Esophagus squamous epithelium (tissue), 5 donors: ENCODE data around the gene RNASEH2C. TPM values are rescaled to one million over a fixed set of nuclear protein-coding genes. Genes with fewer than 3 reads are reported as not detected.
A peak's percentile ranks its signal among the peaks of the same experiment; 100 is the strongest.

Experiments
- DNase-seq: peaks from one replicate; lab custom pipeline; 2025; lab: John Stamatoyannopoulos, UW
- H3K27ac ChIP-seq, 4 donors: fragments of 200-600 bp; sonication (generic); one replicate each; pipeline ENCODE4 v1.5.1; 2016 to 2019; ENCODE audit warnings: mild to moderate bottlenecking in 1 of 4
- H3K27me3 ChIP-seq, 4 donors: fragments of 200-600 bp; sonication (generic); 1 replicate in 3 of 4; 2 replicates in 1 of 4; pipeline versions ENCODE4 v1.5.1 to v1.6.0; 2017 to 2021; ENCODE audit warnings: antibody characterized with exemption in 1 of 4
- H3K36me3 ChIP-seq, 3 donors: fragments of 200-600 bp; sonication (generic); one replicate each; pipeline ENCODE4 v1.5.1; 2016 to 2019
- H3K4me1 ChIP-seq, 3 donors: fragments of 200-600 bp; sonication (generic); one replicate each; pipeline ENCODE4 v1.5.1; 2017 to 2019
- H3K4me3 ChIP-seq, 4 donors: fragments of 200-600 bp; sonication (generic); 1 replicate in 3 of 4; 2 replicates in 1 of 4; pipeline ENCODE4 v1.5.1; 2016 to 2019; ENCODE audit warnings: mild to moderate bottlenecking in 2 of 4, moderate library complexity in 1 of 4
- H3K9me3 ChIP-seq, 3 donors: fragments of 200-600 bp; sonication (generic); one replicate each; pipeline ENCODE4 v1.5.1; 2016 to 2019
- POLR2A ChIP-seq, 4 donors: fragments of 450-650 bp; IDR thresholded peaks; one replicate each; pipeline ENCODE4 v1.6.1; 2017; ENCODE audit warnings: antibody characterized with exemption in 4 of 4, mild to moderate bottlenecking in 4 of 4, moderate library complexity in 3 of 4
- WGBS, 2 donors: methylation state at CpG; one replicate each; pipeline ENCODE4 v1.1.5; 2018; 5-methylcytosine and 5-hydroxymethylcytosine counted together
- intact Hi-C: fragments of 100-400 bp; cut with DNase I; formaldehyde crosslinking; loops from one replicate; pipeline ENCODE4 v1.15.0; 2022
- total RNA-seq, 4 donors: library from RNA; depleted of rRNA; stranded (reverse); fragments of >200 nt; gene quantifications; one replicate each; pipeline ENCODE4 v1.1.0, GENCODE V29; 2016
- TF ChIP-seq, protein P1 (sequence below), 6 experiments: fragments of 450-650 bp in 4 of 6; fragments of 200-600 bp in 2 of 6; sonication (generic) in 2 of 6; IDR thresholded peaks; one replicate each; pipeline ENCODE4 v1.5.1; 2016 to 2019; ENCODE audit warnings: antibody characterized with exemption in 6 of 6, mild to moderate bottlenecking in 4 of 6, moderate library complexity in 4 of 6
- donor health status: DM: yes; HTN: yes; CAD: no.

The RNASEH2C gene
- total RNA-seq, 4 donors from 2014 or later, result 39.9 to 59.5 (median 50.8) TPM

DNA sequence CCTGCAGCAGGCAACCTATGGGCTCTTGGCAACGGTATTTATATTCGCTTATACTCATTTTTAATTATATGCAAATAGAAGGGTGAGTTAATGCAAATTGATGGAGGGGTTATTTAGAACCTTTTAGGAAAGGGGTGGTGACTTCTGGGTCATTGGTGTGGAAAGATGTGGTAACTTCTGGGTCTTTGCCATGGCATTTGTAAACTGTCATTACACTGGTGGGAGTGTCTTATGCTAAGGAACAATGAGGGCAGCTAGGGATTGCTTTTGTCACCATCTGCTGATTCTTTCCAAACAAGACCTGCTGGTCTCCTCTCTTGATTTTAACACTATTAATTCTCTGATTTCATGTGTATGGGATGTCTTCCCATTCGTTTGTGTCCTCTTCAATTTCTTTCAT lies 20.2 kb downstream of the RNASEH2C start:
- intact Hi-C loops, result no loop called here
- no peak overlapping the region for H3K4me3 ChIP-seq
- H3K27me3 ChIP-seq, result peaks cover 0 to 3% (median 0%) of the 10 kb centered on the region in 4 donors
- TF ChIP-seq POLR2A (IDR thresholded peaks at IDR 0.05), result no peak
- TF ChIP-seq, protein P1, sequence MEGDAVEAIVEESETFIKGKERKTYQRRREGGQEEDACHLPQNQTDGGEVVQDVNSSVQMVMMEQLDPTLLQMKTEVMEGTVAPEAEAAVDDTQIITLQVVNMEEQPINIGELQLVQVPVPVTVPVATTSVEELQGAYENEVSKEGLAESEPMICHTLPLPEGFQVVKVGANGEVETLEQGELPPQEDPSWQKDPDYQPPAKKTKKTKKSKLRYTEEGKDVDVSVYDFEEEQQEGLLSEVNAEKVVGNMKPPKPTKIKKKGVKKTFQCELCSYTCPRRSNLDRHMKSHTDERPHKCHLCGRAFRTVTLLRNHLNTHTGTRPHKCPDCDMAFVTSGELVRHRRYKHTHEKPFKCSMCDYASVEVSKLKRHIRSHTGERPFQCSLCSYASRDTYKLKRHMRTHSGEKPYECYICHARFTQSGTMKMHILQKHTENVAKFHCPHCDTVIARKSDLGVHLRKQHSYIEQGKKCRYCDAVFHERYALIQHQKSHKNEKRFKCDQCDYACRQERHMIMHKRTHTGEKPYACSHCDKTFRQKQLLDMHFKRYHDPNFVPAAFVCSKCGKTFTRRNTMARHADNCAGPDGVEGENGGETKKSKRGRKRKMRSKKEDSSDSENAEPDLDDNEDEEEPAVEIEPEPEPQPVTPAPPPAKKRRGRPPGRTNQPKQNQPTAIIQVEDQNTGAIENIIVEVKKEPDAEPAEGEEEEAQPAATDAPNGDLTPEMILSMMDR (IDR thresholded peaks at IDR 0.05), result no peak
- no peak overlapping the region for H3K27ac ChIP-seq
- 64 to 66% methylated on average over 3 of the region's 3 CpGs for WGBS, 2 donors
- peaks cover 0 to 9% (median 6%) of the 10 kb centered on the region in 3 donors for H3K4me1 ChIP-seq
- no peaks in the 10 kb centered on the region for H3K9me3 ChIP-seq
- DNase-seq, result no peak
- H3K36me3 ChIP-seq, result no peaks in the 10 kb centered on the region

DNA sequence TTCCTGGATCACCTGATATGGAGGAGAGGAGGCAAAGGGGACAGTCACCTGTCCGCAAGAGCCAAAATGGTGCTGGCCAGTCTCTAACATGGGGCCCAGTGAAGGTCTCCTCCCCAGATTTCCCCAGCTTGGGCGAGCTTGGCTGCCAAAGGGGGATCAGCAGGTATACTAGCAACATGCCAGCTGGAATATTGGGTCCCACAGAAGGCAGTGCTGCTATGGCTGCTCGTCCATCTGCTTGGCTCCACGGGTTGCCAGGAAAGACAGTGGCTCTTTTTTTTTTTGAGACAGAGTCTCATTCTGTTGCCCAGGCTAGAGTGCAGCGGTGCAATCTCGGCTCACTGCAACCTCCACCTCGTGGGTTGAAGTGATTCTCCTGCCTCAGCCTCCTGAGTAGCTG lies 21.3 kb downstream of the RNASEH2C start:
- H3K4me1 ChIP-seq, result peaks cover 0 to 14% (median 7%) of the 10 kb centered on the region in 3 donors
- H3K9me3 ChIP-seq, result no peaks in the 10 kb centered on the region
- H3K27ac ChIP-seq, result no peak overlapping the region
- 73 to 79% methylated on average over 6 to 7 of the region's 7 CpGs for WGBS, 2 donors
- intact Hi-C loops, result no loop called here
- peaks cover 0 to 3% (median 0%) of the 10 kb centered on the region in 4 donors for H3K27me3 ChIP-seq
- no peak for DNase-seq
- no peaks in the 10 kb centered on the region for H3K36me3 ChIP-seq
- H3K4me3 ChIP-seq, result no peak overlapping the region
- TF ChIP-seq POLR2A (IDR thresholded peaks at IDR 0.05), result no peak
- TF ChIP-seq, protein P1 (IDR thresholded peaks at IDR 0.05), result no peak

DNA sequence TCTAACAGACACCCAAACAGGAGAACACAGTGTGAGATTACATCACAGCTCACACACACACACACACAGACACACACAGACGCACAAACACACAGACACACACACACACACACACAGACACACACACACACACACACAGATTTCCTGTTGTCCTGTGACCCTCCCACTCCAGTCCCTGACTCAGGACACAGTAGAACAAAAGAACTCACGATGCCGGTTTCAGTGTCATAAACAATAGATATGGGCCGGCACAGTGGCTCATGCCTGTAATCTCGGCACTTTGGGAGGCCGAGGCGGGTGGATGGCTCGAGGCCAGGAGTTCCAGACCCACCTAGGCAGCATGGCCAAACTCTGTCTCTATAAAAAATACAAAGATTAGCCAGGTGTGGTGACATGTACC lies 22.4 kb downstream of the RNASEH2C start:
- 23 to 53% methylated on average over 8 of the region's 8 CpGs for WGBS, 2 donors
- DNase-seq, result no peak
- H3K36me3 ChIP-seq, result no peaks in the 10 kb centered on the region
- H3K27ac ChIP-seq, result no peak overlapping the region
- no peak overlapping the region for H3K4me3 ChIP-seq
- peaks cover 0 to 18% (median 7%) of the 10 kb centered on the region in 3 donors for H3K4me1 ChIP-seq
- TF ChIP-seq POLR2A (IDR thresholded peaks at IDR 0.05), result no peak
- TF ChIP-seq, protein P1 (IDR thresholded peaks at IDR 0.05), result no peak
- H3K27me3 ChIP-seq, result no peaks in the 10 kb centered on the region
- no peaks in the 10 kb centered on the region for H3K9me3 ChIP-seq
- intact Hi-C loops, result no loop called here

DNA sequence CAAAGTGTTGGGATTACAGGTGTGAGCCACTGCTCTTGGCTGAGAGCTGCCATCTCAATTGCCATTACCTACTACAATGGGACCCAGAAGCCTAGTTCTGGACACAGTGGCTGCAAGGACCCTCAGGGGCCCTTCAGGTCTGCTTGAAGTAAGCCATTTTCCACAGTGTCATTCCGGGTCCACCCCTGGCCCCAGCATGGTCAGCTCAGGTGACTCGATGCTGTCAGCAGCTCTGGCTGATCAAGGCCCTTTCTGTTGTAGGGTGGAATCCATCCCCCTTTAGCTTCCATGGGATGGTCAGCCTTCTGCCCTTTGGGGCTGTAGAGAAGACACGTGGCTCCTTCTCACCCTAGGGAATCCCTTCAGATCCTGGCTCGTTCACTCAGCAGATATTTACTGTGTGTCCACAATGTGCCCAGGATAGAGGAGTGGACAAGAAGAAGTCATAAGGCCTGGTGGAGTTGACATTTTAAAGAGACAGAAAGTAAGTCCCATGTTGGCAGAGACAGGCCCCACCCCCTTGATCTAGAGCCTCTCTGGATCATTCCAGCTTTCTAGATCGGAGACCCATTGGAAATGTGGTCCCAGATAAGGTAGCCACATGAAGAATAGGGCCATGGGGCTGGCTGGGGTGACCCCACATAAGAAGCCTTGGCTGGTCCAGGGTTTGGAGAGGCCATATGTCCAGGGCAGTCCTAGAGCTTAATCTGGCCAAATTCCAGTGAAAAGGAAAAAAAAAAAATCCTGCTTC lies 23.6 kb downstream of the RNASEH2C start:
- no peak for DNase-seq
- Histone ChIP-seq H3K9me3 (no peaks in the 10 kb centered on the region), H3K4me1 (peaks cover 0 to 19% (median 7%) of the 10 kb centered on the region in 3 donors), H3K4me3 (no peak overlapping the region), H3K27me3 (no peaks in the 10 kb centered on the region), H3K36me3 (no peaks in the 10 kb centered on the region), H3K27ac (no peak overlapping the region)
- TF ChIP-seq, protein P1 (IDR thresholded peaks at IDR 0.05), result no peak
- no peak for TF ChIP-seq POLR2A (IDR thresholded peaks at IDR 0.05)
- intact Hi-C loops, result no loop called here
- 79 to 83% methylated on average over 4 of the region's 5 CpGs for WGBS, 2 donors

DNA sequence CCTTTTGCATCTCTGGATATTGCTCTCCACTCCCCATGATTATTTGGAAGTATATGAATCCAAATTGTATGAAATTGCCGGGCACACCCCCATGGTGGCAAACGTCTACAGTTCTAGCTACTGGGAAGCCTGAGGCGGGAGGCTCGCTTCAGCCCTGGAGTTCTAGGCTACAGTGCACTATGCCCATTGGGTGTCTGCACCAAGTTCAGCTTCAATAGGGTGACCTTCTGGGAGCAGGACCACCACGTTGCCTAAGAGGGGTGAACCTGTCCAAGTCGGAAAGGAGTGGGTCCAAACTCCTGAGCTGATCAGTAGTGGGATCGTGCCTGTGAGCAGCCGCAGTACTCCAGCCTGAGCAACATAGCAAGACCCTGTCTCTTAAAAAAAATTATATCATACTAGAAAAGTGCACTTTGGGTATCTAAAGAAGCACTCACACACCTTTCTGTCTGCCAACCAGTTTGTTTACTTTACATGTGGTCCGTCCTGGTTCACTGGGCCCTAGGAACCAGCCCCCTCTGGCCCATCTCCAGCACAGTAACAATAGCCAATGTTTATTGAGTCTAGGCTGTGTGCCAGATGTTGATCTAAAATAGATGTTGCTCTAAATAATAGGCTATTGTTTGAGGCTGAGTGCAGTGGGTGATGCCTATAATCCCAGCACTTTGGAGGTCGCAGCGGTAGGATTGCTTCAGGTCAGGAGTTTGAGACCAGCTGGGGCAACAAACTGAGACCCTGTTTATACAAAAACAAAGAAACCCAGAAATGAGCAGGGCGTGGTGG lies 24.9 kb downstream of the RNASEH2C start:
- 58 to 69% methylated on average over 9 to 11 of the region's 12 CpGs for WGBS, 2 donors
- Histone ChIP-seq H3K27me3 (no peaks in the 10 kb centered on the region), H3K27ac (peak overlapping the region in 1 of 4 donors; percentile 13), H3K9me3 (no peaks in the 10 kb centered on the region), H3K4me1 (peaks cover 0 to 19% (median 7%) of the 10 kb centered on the region in 3 donors), H3K36me3 (no peaks in the 10 kb centered on the region), H3K4me3 (no peak overlapping the region)
- DNase-seq, result no peak
- intact Hi-C loops, result no loop called here
- TF ChIP-seq, protein P1 (IDR thresholded peaks at IDR 0.05), result no peak
- no peak for TF ChIP-seq POLR2A (IDR thresholded peaks at IDR 0.05)
